A673 (cell line): ENCODE results near the gene ETNK1. TPM values are rescaled to one million over a fixed set of nuclear protein-coding genes. Genes with fewer than 3 reads are reported as not detected.

Experiments used
- BruUV-seq: library from RNA; stranded (reverse); fragments of 400-500 nt; replicated peaks from 2 replicates; lab custom pipeline; 2021; lab: Mats Ljungman, UMichigan
- CTCF ChIA-PET: fragments of 300-600 bp; sonication (Branson Sonifier 250); formaldehyde crosslinking; loops from one replicate; lab custom pipeline; 2022; ENCODE audit warnings: antibody characterized with exemption; lab: Charles Lee
- POLR2A ChIA-PET: fragments of 300-600 bp; sonication (Branson Sonifier 250); formaldehyde crosslinking; loops from one replicate; lab custom pipeline; 2022; ENCODE audit warnings: antibody characterized with exemption; ENCODE audit not compliant: low non-redundant PET; lab: Charles Lee
- DNase-seq: peaks from one replicate; pipeline ENCODE4 v3.0.0-alpha.2; 2015; ENCODE audit warnings: low spot score
- H3K27ac ChIP-seq: fragments of 200-600 bp; sonication (generic); 2 replicates; pipeline ENCODE4 v1.5.1; 2016; ENCODE audit warnings: mixed run types, low read depth, mild to moderate bottlenecking, mixed read lengths, antibody characterized with exemption, low read length; ENCODE audit not compliant: poor library complexity, severe bottlenecking
- H3K27me3 ChIP-seq: fragments of 200-600 bp; sonication (generic); replicated peaks from 2 replicates; pipeline ENCODE4 v1.6.1; 2017; ENCODE audit warnings: mixed run types, low read depth, mild to moderate bottlenecking, mixed read lengths, antibody characterized with exemption, low read length; ENCODE audit not compliant: insufficient read depth, poor library complexity
- H3K36me3 ChIP-seq: fragments of 200-600 bp; sonication (generic); 2 replicates; pipeline ENCODE4 v1.6.1; 2016; ENCODE audit warnings: mixed run types, mild to moderate bottlenecking, mixed read lengths, antibody characterized with exemption, low read length; ENCODE audit not compliant: insufficient read depth, poor library complexity, severe bottlenecking
- H3K4me1 ChIP-seq: fragments of 200-600 bp; sonication (generic); 2 replicates; pipeline ENCODE4 v1.6.1; 2017; ENCODE audit warnings: mixed run types, mild to moderate bottlenecking, mixed read lengths, antibody characterized with exemption, low read length; ENCODE audit not compliant: insufficient read depth, poor library complexity, severe bottlenecking
- H3K4me3 ChIP-seq: fragments of 200-600 bp; sonication (generic); 2 replicates; pipeline ENCODE4 v1.5.1; 2016; ENCODE audit warnings: low read depth, mixed run types, mild to moderate bottlenecking, mixed read lengths, low read length; ENCODE audit not compliant: poor library complexity, severe bottlenecking
- H3K9me3 ChIP-seq: fragments of 200-600 bp; sonication (generic); 2 replicates; pipeline ENCODE4 v1.6.1; 2016; ENCODE audit warnings: mixed run types, low read depth, mild to moderate bottlenecking, mixed read lengths, antibody characterized with exemption, low read length; ENCODE audit not compliant: poor library complexity, severe bottlenecking
- CTCF ChIP-seq: fragments of 300-800, 200-600 bp; sonication (generic); conservative IDR thresholded peaks from 2 replicates; pipeline ENCODE4 v1.5.1; 2017; ENCODE audit warnings: low read depth, mild to moderate bottlenecking, antibody characterized with exemption, low read length, moderate library complexity, mixed read lengths
- EZH2 ChIP-seq: fragments of 200-600 bp; sonication (generic); IDR thresholded peaks from 2 replicates; pipeline ENCODE4 v1.6.1; 2017; ENCODE audit warnings: borderline replicate concordance, low read depth, mild to moderate bottlenecking, mixed read lengths, antibody characterized with exemption, low read length; ENCODE audit not compliant: poor library complexity, severe bottlenecking
- intact Hi-C: fragments of 100-400 bp; cut with micrococcal nuclease; formaldehyde crosslinking; loops from one replicate; pipeline ENCODE4 v1.10.0; 2022; ENCODE audit not compliant: unreplicated experiment
- total RNA-seq: library from RNA; stranded (reverse); gene quantifications from 2 replicates; pipeline ENCODE4 v1.2.3, GENCODE V29; 2021

Gene ETNK1
- total RNA-seq, 1 experiment from 2014 or later = 90.4 TPM

- BruUV-seq = no TSS peak
- peaks cover 3% of the 10 kb centered on the region for H3K4me1 ChIP-seq
- TF ChIP-seq CTCF (no peak), EZH2 (no peak)
- no peak for DNase-seq
- POLR2A ChIA-PET = no interaction called here
- intact Hi-C loops = no loop called here
- no peaks in the 10 kb centered on the region for H3K9me3 ChIP-seq
- no peak overlapping the region for H3K4me3 ChIP-seq
- no peaks in the 10 kb centered on the region for H3K27me3 ChIP-seq
- CTCF ChIA-PET = no interaction called here
- peaks cover 12% of the 10 kb centered on the region for H3K36me3 ChIP-seq
- no peak overlapping the region for H3K27ac ChIP-seq
These were observed 37.4 kb downstream of the ETNK1 start for GRCh38 chr12:22662356-22662755.

GRCh38 chr12:22665476-22665875, 40.5 kb downstream of the ETNK1 start:
- Histone ChIP-seq H3K4me1 (no peaks in the 10 kb centered on the region), H3K36me3 (peaks cover 13% of the 10 kb centered on the region), H3K27ac (no peak overlapping the region), H3K27me3 (no peaks in the 10 kb centered on the region), H3K9me3 (no peaks in the 10 kb centered on the region), H3K4me3 (no peak overlapping the region)
- BruUV-seq = no TSS peak
- TF ChIP-seq EZH2 = no peak
- TF ChIP-seq CTCF = no peak
- no peak for DNase-seq
- CTCF ChIA-PET = no interaction called here
- POLR2A ChIA-PET = no interaction called here
- intact Hi-C loops = no loop called here

- TF ChIP-seq CTCF = no peak
- CTCF ChIA-PET = no interaction called here
- no peak for DNase-seq
- Histone ChIP-seq H3K4me1 (no peaks in the 10 kb centered on the region), H3K9me3 (no peaks in the 10 kb centered on the region), H3K36me3 (peaks cover 4% of the 10 kb centered on the region), H3K4me3 (no peak overlapping the region), H3K27ac (no peak overlapping the region), H3K27me3 (no peaks in the 10 kb centered on the region)
- POLR2A ChIA-PET = no interaction called here
- intact Hi-C loops = no loop called here
- BruUV-seq = no TSS peak
These were observed 42.2 kb downstream of the ETNK1 start for GRCh38 chr12:22667122-22667521.
